H9 (cell line): ENCODE data around the gene ANKDD1B. TPM values are rescaled to one million over a fixed set of nuclear protein-coding genes. Genes with fewer than 3 reads are reported as not detected.

Experiments used
- DNase-seq: peaks from one replicate; pipeline ENCODE4 v3.0.0-alpha.2; 2017
- H2AFZ ChIP-seq: one replicate; pipeline ENCODE4 v1.6.1; 2013; ENCODE audit warnings: mild to moderate bottlenecking, low read length, control low read depth, moderate library complexity
- H2AK5ac ChIP-seq: 2 replicates; pipeline ENCODE4 v1.6.1; 2013; ENCODE audit warnings: low read length, control low read depth, mixed read lengths; ENCODE audit not compliant: insufficient read length
- H2BK120ac ChIP-seq: one replicate; pipeline ENCODE4 v1.6.1; 2013; ENCODE audit warnings: low read depth, mild to moderate bottlenecking, low read length, control low read depth, inconsistent platforms; ENCODE audit not compliant: poor library complexity, severe bottlenecking
- H2BK12ac ChIP-seq: 2 replicates; pipeline ENCODE4 v1.6.1; 2013; ENCODE audit warnings: low read length, control low read depth, mixed read lengths, low read depth; ENCODE audit not compliant: insufficient read length
- H2BK15ac ChIP-seq: 2 replicates; pipeline ENCODE4 v1.6.1; 2013; ENCODE audit warnings: low read depth, low read length, control low read depth
- H2BK20ac ChIP-seq: one replicate; pipeline ENCODE4 v1.6.1; 2013; ENCODE audit warnings: low read depth, mild to moderate bottlenecking, low read length, control low read depth, inconsistent platforms; ENCODE audit not compliant: poor library complexity, severe bottlenecking
- H2BK5ac ChIP-seq: 2 replicates; pipeline ENCODE4 v1.6.1; 2013; ENCODE audit warnings: low read length, control low read depth, mixed read lengths; ENCODE audit not compliant: insufficient read length
- H3K14ac ChIP-seq: 2 replicates; pipeline ENCODE4 v1.6.1; 2013; ENCODE audit warnings: low read length, control low read depth; ENCODE audit not compliant: insufficient read depth
- H3K18ac ChIP-seq: 2 replicates; pipeline ENCODE4 v1.6.1; 2013; ENCODE audit warnings: low read depth, mild to moderate bottlenecking, mixed read lengths, low read length, control low read depth; ENCODE audit not compliant: insufficient read length
- H3K23ac ChIP-seq: 2 replicates; pipeline ENCODE4 v1.6.1; 2013; ENCODE audit warnings: low read length, control low read depth, mixed read lengths, low read depth; ENCODE audit not compliant: insufficient read length
- H3K23me2 ChIP-seq: 2 replicates; pipeline ENCODE4 v1.6.1; 2013; ENCODE audit warnings: low read depth, mild to moderate bottlenecking, mixed read lengths, low read length, control low read depth; ENCODE audit not compliant: insufficient read length, poor library complexity, severe bottlenecking
- H3K27ac ChIP-seq: 2 replicates; pipeline ENCODE4 v1.5.1; 2013; ENCODE audit warnings: low read length, control low read depth, mixed read lengths, low read depth; ENCODE audit not compliant: insufficient read length
- H3K27me3 ChIP-seq: 2 replicates; pipeline ENCODE4 v1.6.1; 2013; ENCODE audit warnings: low read length, control low read depth, inconsistent platforms; ENCODE audit not compliant: insufficient read depth
- H3K4ac ChIP-seq: 2 replicates; pipeline ENCODE4 v1.6.1; 2013; ENCODE audit warnings: low read depth, mild to moderate bottlenecking, control low read depth, inconsistent platforms, low read length, moderate library complexity
- H3K4me1 ChIP-seq: 2 replicates; pipeline ENCODE4 v1.6.1; 2013; ENCODE audit warnings: low read length, control low read depth, inconsistent platforms; ENCODE audit not compliant: insufficient read depth
- H3K4me2 ChIP-seq: 2 replicates; pipeline ENCODE4 v1.6.1; 2013; ENCODE audit warnings: low read length, control low read depth, mixed read lengths; ENCODE audit not compliant: insufficient read length, insufficient read depth
- H3K56ac ChIP-seq: 2 replicates; pipeline ENCODE4 v1.6.1; 2013; ENCODE audit warnings: low read depth, mild to moderate bottlenecking, mixed read lengths, low read length, control low read depth; ENCODE audit not compliant: insufficient read length
- H3K79me1 ChIP-seq: 2 replicates; pipeline ENCODE4 v1.6.1; 2013; ENCODE audit warnings: low read depth, mild to moderate bottlenecking, moderate library complexity, low read length, control low read depth, inconsistent platforms; ENCODE audit not compliant: insufficient read depth, poor library complexity, severe bottlenecking
- H3K79me2 ChIP-seq: 2 replicates; pipeline ENCODE4 v1.6.1; 2013; ENCODE audit warnings: low read length, control low read depth, inconsistent platforms; ENCODE audit not compliant: insufficient read depth
- H3K9ac ChIP-seq: 2 replicates; pipeline ENCODE4 v1.6.1; 2013; ENCODE audit warnings: low read length, control low read depth, mixed read lengths; ENCODE audit not compliant: insufficient read length; ENCODE audit errors: extremely low read depth
- H3K9me3 ChIP-seq: one replicate; pipeline ENCODE4 v1.6.1; 2013; ENCODE audit warnings: low read depth, low read length, inconsistent platforms; ENCODE audit not compliant: control insufficient read depth
- H3T11ph ChIP-seq: one replicate; pipeline ENCODE4 v1.6.1; 2013; ENCODE audit warnings: mild to moderate bottlenecking, low read length, control low read depth, inconsistent platforms
- H4K20me1 ChIP-seq: one replicate; pipeline ENCODE4 v1.6.1; 2013; ENCODE audit not compliant: control insufficient read depth, insufficient read length, insufficient read depth
- H4K5ac ChIP-seq: 2 replicates; pipeline ENCODE4 v1.6.1; 2013; ENCODE audit warnings: low read depth, mild to moderate bottlenecking, mixed read lengths, low read length, control low read depth; ENCODE audit not compliant: insufficient read length
- H4K8ac ChIP-seq: replicated peaks from 2 replicates; pipeline ENCODE4 v1.6.1; 2013; ENCODE audit warnings: low read length, control low read depth, mixed read lengths, low read depth; ENCODE audit not compliant: insufficient read length
- H4K91ac ChIP-seq: 2 replicates; pipeline ENCODE4 v1.6.1; 2013; ENCODE audit warnings: low read depth, mild to moderate bottlenecking, moderate library complexity, mixed read lengths, low read length, control low read depth; ENCODE audit not compliant: insufficient read length
- H3K27ac Mint-ChIP-seq, 3 experiments: 2 replicates in 2 of 3; 3 replicates in 1 of 3; pipeline ENCODE4 v1.8.0; 2020 to 2021; ENCODE audit warnings: mixed read lengths in 3 of 3, mild to moderate bottlenecking in 1 of 3, moderate library complexity in 1 of 3
- H3K27me3 Mint-ChIP-seq: 2 replicates; pipeline ENCODE4 v1.8.0; 2021; ENCODE audit warnings: low read depth, mild to moderate bottlenecking, moderate library complexity, mixed read lengths
- H3K36me3 Mint-ChIP-seq, 3 experiments: 2 replicates in 2 of 3; 3 replicates in 1 of 3; pipeline ENCODE4 v1.8.0; 2020 to 2021; ENCODE audit warnings: low read depth in 3 of 3, mixed read lengths in 3 of 3; ENCODE audit not compliant: insufficient read depth in 1 of 3
- H3K4me1 Mint-ChIP-seq, 2 experiments: 2 replicates each; pipeline ENCODE4 v1.8.0; 2020; ENCODE audit warnings: mixed read lengths in 2 of 2
- H3K4me3 Mint-ChIP-seq, 2 experiments: 2 replicates in 1 of 2; 3 replicates in 1 of 2; pipeline ENCODE4 v1.8.0; 2020 to 2021; ENCODE audit warnings: mild to moderate bottlenecking in 2 of 2, mixed read lengths in 2 of 2, moderate library complexity in 1 of 2
- H3K9me3 Mint-ChIP-seq, 2 experiments: 2 replicates in 1 of 2; 3 replicates in 1 of 2; pipeline ENCODE4 v1.8.0; 2020; ENCODE audit warnings: mild to moderate bottlenecking in 2 of 2, mixed read lengths in 2 of 2, moderate library complexity in 1 of 2
- CTCF ChIP-seq: fragments of 200-600 bp; sonication (generic); conservative IDR thresholded peaks from 3 replicates; pipeline ENCODE4 v1.8.0; 2021; ENCODE audit warnings: antibody characterized with exemption, mild to moderate bottlenecking
- WGBS: extraction: QIAGEN DNeasy Blood & Tissue Kit; methylation state at CpG from one replicate; pipeline ENCODE4 v1.1.7; 2013; ENCODE audit warnings: missing lambda C conversion rate, low lambda C conversion rate, mixed read lengths; ENCODE audit not compliant: insufficient read length; ENCODE audit errors: extremely low coverage; 5-methylcytosine and 5-hydroxymethylcytosine counted together
- total RNA-seq: library from RNA; stranded (reverse); gene quantifications from 2 replicates; pipeline ENCODE4 v1.2.1, GENCODE V29; 2021

ANKDD1B gene
- total RNA-seq, 1 experiment from 2014 or later: 0.33 TPM

DNA sequence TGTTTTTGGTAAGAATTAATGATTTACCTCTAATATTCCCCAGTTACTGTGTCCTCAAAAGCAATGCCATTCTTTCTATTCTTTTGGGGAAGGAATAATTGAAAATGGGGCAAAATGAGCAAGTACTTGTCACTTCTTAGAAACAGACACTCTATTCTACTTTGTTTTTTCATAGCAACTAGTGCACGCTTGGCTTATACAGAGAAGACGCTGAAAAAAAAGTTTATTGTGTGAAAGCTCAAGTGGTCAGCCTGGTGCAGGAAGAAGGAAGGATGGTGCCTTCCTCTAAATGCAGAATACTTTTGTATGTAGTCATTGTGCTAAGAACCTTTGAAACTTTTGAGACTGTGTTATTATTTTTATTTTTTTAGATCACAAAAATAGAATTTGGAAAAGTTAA lies 29.6 kb downstream of the ANKDD1B start:
- no peak overlapping the region for H2BK120ac ChIP-seq
- H3K9me3 ChIP-seq: no peaks in the 10 kb centered on the region
- H3K4me1 ChIP-seq: no peaks in the 10 kb centered on the region
- WGBS: no CpG with 5 or more reads among the region's 2 CpGs
- no peaks in the 10 kb centered on the region for H3K79me1 ChIP-seq
- Mint-ChIP-seq H3K4me1 (peaks cover 0 to 2% of the 10 kb centered on the region in 2 experiments; a peak in 2 of 4 replicates), H3K36me3 (no peaks in the 10 kb centered on the region), H3K27ac (no peak overlapping the region), H3K4me3 (no peak overlapping the region), H3K9me3 (peaks cover 0 to 2% of the 10 kb centered on the region in 2 experiments; a peak in 2 of 5 replicates), H3K27me3 (no peaks in the 10 kb centered on the region; the same call in 1 of the 2 replicates)
- no peak overlapping the region for H4K91ac ChIP-seq
- no peaks in the 10 kb centered on the region for H3K79me2 ChIP-seq
- H4K8ac ChIP-seq: no peak overlapping the region
- H2AK5ac ChIP-seq: no peak overlapping the region
- no peak overlapping the region for H2AFZ ChIP-seq
- H3K27ac ChIP-seq: no peak overlapping the region
- DNase-seq: no peak
- no peak overlapping the region for H3T11ph ChIP-seq
- no peaks in the 10 kb centered on the region for H3K23me2 ChIP-seq
- H3K14ac ChIP-seq: no peak overlapping the region
- H4K5ac ChIP-seq: no peak overlapping the region
- H3K4ac ChIP-seq: no peak overlapping the region
- H3K27me3 ChIP-seq: no peaks in the 10 kb centered on the region
- no peak overlapping the region for H3K9ac ChIP-seq
- no peak overlapping the region for H2BK5ac ChIP-seq
- TF ChIP-seq CTCF: no peak
- no peak overlapping the region for H3K56ac ChIP-seq
- H3K18ac ChIP-seq: no peak overlapping the region
- H3K23ac ChIP-seq: no peak overlapping the region
- H4K20me1 ChIP-seq: no peaks in the 10 kb centered on the region
- no peak overlapping the region for H3K4me2 ChIP-seq
- no peak overlapping the region for H2BK20ac ChIP-seq
- H2BK12ac ChIP-seq: no peak overlapping the region
- no peak overlapping the region for H2BK15ac ChIP-seq
